ENCODE results near the gene PDIA2. TPM values are rescaled to one million over a fixed set of nuclear protein-coding genes. Genes with fewer than 3 reads are reported as not detected.

The PDIA2 gene
- total RNA-seq, 2 experiments from 2014 or later = not detected

GRCh38 chr16:301235-301634, 18.3 kb downstream of the PDIA2 start:
- H3K36me3 Mint-ChIP-seq (ENCODE audit: low read depth) = peaks cover 26% of the 10 kb centered on the region
- TF ChIP-seq CTCF (IDR thresholded peaks at IDR 0.05) = no peak
- CTCF ChIA-PET = no interaction called here
- H3K4me1 ChIP-seq (ENCODE audit: insufficient read depth, low read length) = no peaks in the 10 kb centered on the region
- H3K36me3 ChIP-seq (ENCODE audit: insufficient read depth, low read length) = peaks cover 56% of the 10 kb centered on the region
- no peaks in the 10 kb centered on the region for H3K27me3 ChIP-seq (ENCODE audit: control insufficient read depth in 1 of 2, insufficient read depth in 2 of 2, low read length in 2 of 2)
- intact Hi-C loops (cut with DNase I, micrococcal nuclease) = no loop called here
- H3K4me3 Mint-ChIP-seq = no peak overlapping the region
- no peaks in the 10 kb centered on the region for H3K4me1 Mint-ChIP-seq (ENCODE audit: low read depth)
- no peak overlapping the region for H3K4me3 ChIP-seq (ENCODE audit: low read length)
- H3K9me3 Mint-ChIP-seq = no peaks in the 10 kb centered on the region
- POLR2A ChIA-PET = no interaction called here
- DNase-seq = no peak
- H3K9me3 ChIP-seq (ENCODE audit: control insufficient read depth in 1 of 2, insufficient read depth in 1 of 2, low read length in 2 of 2) = no peaks in the 10 kb centered on the region
- H3K27me3 Mint-ChIP-seq = no peaks in the 10 kb centered on the region
- H3K27ac ChIP-seq (ENCODE audit: low read depth in 1 of 2, low read length in 2 of 2) = no peak overlapping the region
- no peak for ATAC-seq (ENCODE audit: poor library complexity)
- H3K27ac Mint-ChIP-seq = no peak overlapping the region

DNA sequence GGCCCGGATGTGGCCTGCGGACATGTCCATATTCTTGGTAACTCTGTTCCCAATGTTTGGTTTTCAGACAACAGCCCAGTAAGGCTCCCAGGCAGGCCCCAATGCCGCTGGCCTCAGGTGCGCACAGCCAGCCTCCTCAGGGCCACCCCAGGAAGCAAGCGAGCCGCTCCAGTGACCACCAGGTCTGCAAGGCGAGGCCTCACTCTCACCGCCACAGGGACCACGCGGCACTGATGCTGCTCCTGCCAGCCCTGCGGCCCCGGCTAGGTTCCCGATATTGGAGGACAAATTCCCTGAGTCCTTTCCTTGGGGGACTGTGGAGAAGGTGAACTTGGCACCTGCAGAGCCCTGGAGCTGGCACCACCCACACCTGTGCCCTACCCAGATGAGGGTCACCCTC, 19.0 kb downstream of the PDIA2 start:
- H3K4me3 Mint-ChIP-seq = no peak overlapping the region
- ATAC-seq (ENCODE audit: poor library complexity) (no peak), DNase-seq (no peak)
- no peaks in the 10 kb centered on the region for H3K9me3 Mint-ChIP-seq
- no peaks in the 10 kb centered on the region for H3K4me1 Mint-ChIP-seq (ENCODE audit: low read depth)
- H3K36me3 Mint-ChIP-seq (ENCODE audit: low read depth) = peaks cover 33% of the 10 kb centered on the region
- Histone ChIP-seq H3K4me3 (ENCODE audit: low read length) (no peak overlapping the region), H3K27ac (ENCODE audit: low read depth in 1 of 2, low read length in 2 of 2) (no peak overlapping the region), H3K36me3 (ENCODE audit: insufficient read depth, low read length) (peaks cover 57% of the 10 kb centered on the region), H3K27me3 (ENCODE audit: control insufficient read depth in 1 of 2, insufficient read depth in 2 of 2, low read length in 2 of 2) (no peaks in the 10 kb centered on the region), H3K9me3 (ENCODE audit: control insufficient read depth in 1 of 2, insufficient read depth in 1 of 2, low read length in 2 of 2) (no peaks in the 10 kb centered on the region), H3K4me1 (ENCODE audit: insufficient read depth, low read length) (no peaks in the 10 kb centered on the region)
- CTCF ChIA-PET = no interaction called here
- POLR2A ChIA-PET = no interaction called here
- intact Hi-C loops (cut with DNase I, micrococcal nuclease) = no loop called here
- H3K27me3 Mint-ChIP-seq = no peaks in the 10 kb centered on the region
- TF ChIP-seq CTCF (IDR thresholded peaks at IDR 0.05) = no peak
- H3K27ac Mint-ChIP-seq = no peak overlapping the region

DNA sequence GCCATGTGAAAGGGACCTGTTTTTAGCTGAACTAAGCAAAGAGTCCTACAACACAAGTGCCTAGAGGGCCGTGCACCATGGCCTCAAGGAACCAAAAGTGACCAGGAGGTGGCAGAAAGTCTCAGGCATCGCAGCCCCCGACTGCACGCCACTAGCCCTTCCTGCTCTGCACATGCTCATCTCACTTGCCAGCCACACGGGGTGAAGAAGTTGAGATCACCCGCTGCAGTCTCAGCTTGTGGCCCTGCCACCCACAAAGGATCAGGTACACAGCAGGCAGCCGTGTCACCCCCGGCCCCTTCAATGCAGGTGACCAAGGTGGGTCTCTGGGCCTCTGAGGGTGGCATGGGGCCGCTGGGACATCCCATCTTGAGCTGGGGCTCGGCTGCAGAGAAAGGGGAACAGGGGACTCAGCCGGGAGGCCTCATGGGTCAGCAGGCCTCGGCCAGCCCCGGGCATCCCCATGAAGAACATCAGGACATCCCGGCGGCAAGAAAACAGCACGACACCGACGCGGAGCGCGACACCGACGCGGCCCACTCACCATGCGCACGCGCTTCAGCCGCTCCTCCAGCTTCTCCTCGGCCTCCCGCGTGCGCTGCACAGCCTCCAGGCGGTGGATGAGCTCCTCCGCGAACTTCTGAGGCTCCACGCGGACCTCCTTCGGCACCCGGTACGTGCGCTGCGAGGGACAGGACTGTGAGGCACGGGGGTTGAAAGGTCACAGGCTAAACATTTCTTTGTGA, 21.0 kb downstream of the PDIA2 start:
- no peak overlapping the region for H3K27ac Mint-ChIP-seq

More for the DNA sequence above, 21.0 kb downstream of the PDIA2 start:
- H3K36me3 ChIP-seq (ENCODE audit: insufficient read depth, low read length) = peaks cover 60% of the 10 kb centered on the region
- TF ChIP-seq CTCF (IDR thresholded peaks at IDR 0.05) = no peak
- no peak overlapping the region for H3K4me3 ChIP-seq (ENCODE audit: low read length)
- CTCF ChIA-PET = no interaction called here
- H3K27ac ChIP-seq (ENCODE audit: low read depth in 1 of 2, low read length in 2 of 2) = no peak overlapping the region
- POLR2A ChIA-PET = no interaction called here
- Mint-ChIP-seq H3K9me3 (no peaks in the 10 kb centered on the region), H3K36me3 (ENCODE audit: low read depth) (peaks cover 39% of the 10 kb centered on the region), H3K4me3 (no peak overlapping the region), H3K4me1 (ENCODE audit: low read depth) (no peaks in the 10 kb centered on the region), H3K27me3 (no peaks in the 10 kb centered on the region)
- ATAC-seq (ENCODE audit: poor library complexity) (peak; percentile 60), DNase-seq (peak in 3 of 14 experiments; percentile 33 to 58 (median 52))
- intact Hi-C loops (cut with DNase I, micrococcal nuclease) = no loop called here
- no peaks in the 10 kb centered on the region for H3K9me3 ChIP-seq (ENCODE audit: control insufficient read depth in 1 of 2, insufficient read depth in 1 of 2, low read length in 2 of 2)
- H3K4me1 ChIP-seq (ENCODE audit: insufficient read depth, low read length) = no peaks in the 10 kb centered on the region
- no peaks in the 10 kb centered on the region for H3K27me3 ChIP-seq (ENCODE audit: control insufficient read depth in 1 of 2, insufficient read depth in 2 of 2, low read length in 2 of 2)

Measured in CD4-positive, alpha-beta T cell (primary cell).